Liver (tissue), 10 donors: ENCODE results near the gene GCLM. TPM values are rescaled to one million over a fixed set of nuclear protein-coding genes. Genes with fewer than 3 reads are reported as not detected.

Experiments
- DNase-seq: peaks from one replicate; pipeline ENCODE4 v3.0.0-alpha.2; 2017; ENCODE audit warnings: low spot score
- H3K27ac ChIP-seq, 2 donors: one replicate each; pipeline ENCODE4 v1.7.0; 2013; ENCODE audit warnings: inconsistent platforms in 2 of 2, low read length in 2 of 2, control low read depth in 1 of 2, low read depth in 1 of 2, mild to moderate bottlenecking in 1 of 2
- H3K27me3 ChIP-seq, 4 donors: one replicate each; pipeline versions ENCODE4 v1.6.1 to v1.7.0; 2013; ENCODE audit warnings: low read length in 3 of 4, inconsistent platforms in 1 of 4, mild to moderate bottlenecking in 1 of 4, moderate library complexity in 1 of 4; ENCODE audit not compliant: control insufficient read depth in 4 of 4, insufficient read depth in 4 of 4
- H3K36me3 ChIP-seq, 4 donors: one replicate each; pipeline versions ENCODE4 v1.6.1 to v1.7.0; 2013; ENCODE audit warnings: low read length in 3 of 4, mild to moderate bottlenecking in 3 of 4, low read depth in 1 of 4, moderate library complexity in 1 of 4; ENCODE audit not compliant: control insufficient read depth in 4 of 4, insufficient read depth in 3 of 4
- H3K4me1 ChIP-seq, 4 donors: one replicate each; pipeline versions ENCODE4 v1.6.1 to v1.7.0; 2013; ENCODE audit warnings: low read length in 3 of 4, mild to moderate bottlenecking in 3 of 4, moderate library complexity in 1 of 4; ENCODE audit not compliant: control insufficient read depth in 4 of 4, insufficient read depth in 4 of 4
- H3K4me3 ChIP-seq, 3 donors: one replicate each; pipeline versions ENCODE4 v1.6.1 to v1.7.0; 2013; ENCODE audit warnings: low read length in 3 of 3, control low read depth in 1 of 3, low read depth in 1 of 3, mild to moderate bottlenecking in 1 of 3
- H3K9ac ChIP-seq, 2 donors: one replicate each; pipeline ENCODE4 v1.7.0; 2013; ENCODE audit warnings: low read length in 2 of 2, mild to moderate bottlenecking in 2 of 2, moderate library complexity in 2 of 2, control low read depth in 1 of 2, low read depth in 1 of 2
- H3K9me3 ChIP-seq, 4 donors: one replicate each; pipeline versions ENCODE4 v1.6.1 to v1.7.0; 2013; ENCODE audit warnings: low read length in 3 of 4; ENCODE audit not compliant: control insufficient read depth in 4 of 4
- EGR1 ChIP-seq, 2 donors: IDR thresholded peaks; 2 replicates each; pipeline ENCODE4 v1.6.1; 2016 to 2018; ENCODE audit warnings: antibody characterized with exemption in 2 of 2, low read depth in 2 of 2
- FOXA1 ChIP-seq: IDR thresholded peaks from 2 replicates; pipeline ENCODE4 v1.6.1; 2016; ENCODE audit warnings: antibody characterized with exemption
- FOXA2 ChIP-seq: IDR thresholded peaks from 2 replicates; pipeline ENCODE4 v1.6.1; 2016; ENCODE audit warnings: antibody characterized with exemption
- GABPA ChIP-seq, 2 donors: IDR thresholded peaks in 1 of 2; conservative IDR thresholded peaks in 1 of 2; 2 replicates each; pipeline ENCODE4 v1.6.1; 2016; ENCODE audit warnings: antibody characterized with exemption in 2 of 2, mild to moderate bottlenecking in 1 of 2, moderate library complexity in 1 of 2
- HNF4A ChIP-seq, 2 donors: conservative IDR thresholded peaks; 2 replicates each; pipeline ENCODE4 v1.6.1; 2016; ENCODE audit warnings: antibody characterized with exemption in 2 of 2, mild to moderate bottlenecking in 2 of 2
- HNF4G ChIP-seq: IDR thresholded peaks from 2 replicates; pipeline ENCODE4 v1.6.1; 2016; ENCODE audit warnings: antibody characterized with exemption
- JUND ChIP-seq, 2 donors: IDR thresholded peaks; 2 replicates each; pipeline ENCODE4 v1.6.1; 2016; ENCODE audit warnings: antibody characterized with exemption in 2 of 2
- NR2F2 ChIP-seq: IDR thresholded peaks from 2 replicates; pipeline ENCODE4 v1.6.1; 2016; ENCODE audit warnings: antibody characterized with exemption
- RXRA ChIP-seq, 2 donors: IDR thresholded peaks; 2 replicates each; pipeline ENCODE4 v1.6.1; 2017 to 2018; ENCODE audit warnings: antibody characterized with exemption in 2 of 2, mild to moderate bottlenecking in 1 of 2
- SP1 ChIP-seq: IDR thresholded peaks from 2 replicates; pipeline ENCODE4 v1.6.1; 2018; ENCODE audit warnings: antibody characterized with exemption, mild to moderate bottlenecking
- TAF1 ChIP-seq: conservative IDR thresholded peaks from 2 replicates; pipeline ENCODE4 v1.6.1; 2016; ENCODE audit warnings: antibody characterized with exemption, mild to moderate bottlenecking
- WGBS: extraction: QIAGEN DNeasy Blood & Tissue Kit; methylation state at CpG from one replicate; pipeline ENCODE4 v1.1.7; 2013; 5-methylcytosine and 5-hydroxymethylcytosine counted together
- polyA plus RNA-seq, 2 donors: library from polyadenylated mRNA; stranded (reverse) in 1 of 2; unstranded in 1 of 2; fragments of 200-250 nt in 1 of 2; fragments of >200 nt in 1 of 2; fragmentation: Nextera tagmentation in 1 of 2; extraction: Ambion mirVana in 1 of 2; gene quantifications; one replicate each; pipeline versions ENCODE4 v1.2.1 to v1.2.3, GENCODE V29; 2013 to 2015
- small RNA-seq: library from RNA; depleted of rRNA; stranded (forward); fragments of <200 nt; gene quantifications from one replicate; pipeline ENCODE3, GENCODE V24; 2014
- total RNA-seq, 2 donors: library from RNA; depleted of rRNA; stranded (reverse); fragments of >200 nt; gene quantifications; one replicate each; pipeline ENCODE4 v1.2.3, GENCODE V29; 2014
- TF ChIP-seq, protein P1 (sequence below): fragments of 150-350 bp; IDR thresholded peaks from 2 replicates; pipeline ENCODE4 v1.5.1; 2017; ENCODE audit warnings: improper control_type of control experiment, low read depth, low read length; ENCODE audit not compliant: missing input control
- TF ChIP-seq, protein P2 (sequence below): IDR thresholded peaks from 2 replicates; pipeline ENCODE4 v1.6.1; 2016; ENCODE audit warnings: antibody characterized with exemption
- TF ChIP-seq, protein P3 (sequence below): IDR thresholded peaks from 2 replicates; pipeline ENCODE4 v1.6.1; 2016; ENCODE audit warnings: antibody characterized with exemption
- TF ChIP-seq, protein P4 (sequence below): IDR thresholded peaks from 2 replicates; pipeline ENCODE4 v1.6.1; 2016; ENCODE audit warnings: antibody characterized with exemption
- donor health status: healthy.
- donor health status: healthy.
- donor health status: healthy.
- donor health status: healthy.
- donor health status: healthy.

Gene GCLM
- total and polyA plus RNA-seq, 4 donors, result 8.9 to 49.1 (median 16.7) TPM

DNA sequence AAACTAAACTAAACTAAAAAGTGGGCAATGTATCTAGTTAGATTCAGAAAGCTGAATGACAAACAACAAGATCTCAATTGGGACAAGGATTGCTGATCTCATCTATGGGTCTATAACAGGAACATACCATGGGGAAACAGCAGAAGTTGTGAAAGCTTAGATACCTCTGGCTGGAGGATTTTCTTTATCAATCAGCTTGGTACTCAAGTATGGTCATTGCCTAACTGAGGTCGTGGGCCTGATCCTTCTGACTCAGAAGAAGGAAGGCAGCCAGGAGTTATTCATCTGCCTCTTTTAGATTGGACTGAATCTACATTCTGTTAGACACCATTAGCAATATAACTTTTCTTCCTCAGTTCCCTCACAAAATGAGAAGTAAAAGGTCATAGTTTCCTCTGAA is 69.9 kb downstream of the GCLM start:
- TF ChIP-seq, protein P1, sequence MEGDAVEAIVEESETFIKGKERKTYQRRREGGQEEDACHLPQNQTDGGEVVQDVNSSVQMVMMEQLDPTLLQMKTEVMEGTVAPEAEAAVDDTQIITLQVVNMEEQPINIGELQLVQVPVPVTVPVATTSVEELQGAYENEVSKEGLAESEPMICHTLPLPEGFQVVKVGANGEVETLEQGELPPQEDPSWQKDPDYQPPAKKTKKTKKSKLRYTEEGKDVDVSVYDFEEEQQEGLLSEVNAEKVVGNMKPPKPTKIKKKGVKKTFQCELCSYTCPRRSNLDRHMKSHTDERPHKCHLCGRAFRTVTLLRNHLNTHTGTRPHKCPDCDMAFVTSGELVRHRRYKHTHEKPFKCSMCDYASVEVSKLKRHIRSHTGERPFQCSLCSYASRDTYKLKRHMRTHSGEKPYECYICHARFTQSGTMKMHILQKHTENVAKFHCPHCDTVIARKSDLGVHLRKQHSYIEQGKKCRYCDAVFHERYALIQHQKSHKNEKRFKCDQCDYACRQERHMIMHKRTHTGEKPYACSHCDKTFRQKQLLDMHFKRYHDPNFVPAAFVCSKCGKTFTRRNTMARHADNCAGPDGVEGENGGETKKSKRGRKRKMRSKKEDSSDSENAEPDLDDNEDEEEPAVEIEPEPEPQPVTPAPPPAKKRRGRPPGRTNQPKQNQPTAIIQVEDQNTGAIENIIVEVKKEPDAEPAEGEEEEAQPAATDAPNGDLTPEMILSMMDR, result no peak
- H3K27ac ChIP-seq, result no peak overlapping the region
- H3K27me3 ChIP-seq, result no peaks in the 10 kb centered on the region
- peaks cover 0 to 2% (median 0%) of the 10 kb centered on the region in 4 donors for H3K4me1 ChIP-seq
- no peaks in the 10 kb centered on the region for H3K9me3 ChIP-seq
- H3K4me3 ChIP-seq, result no peak overlapping the region
- WGBS, result 49% methylated on average over 1 of the region's 1 CpG
- no peak for DNase-seq
- no peaks in the 10 kb centered on the region for H3K36me3 ChIP-seq
- no peak overlapping the region for H3K9ac ChIP-seq

DNA sequence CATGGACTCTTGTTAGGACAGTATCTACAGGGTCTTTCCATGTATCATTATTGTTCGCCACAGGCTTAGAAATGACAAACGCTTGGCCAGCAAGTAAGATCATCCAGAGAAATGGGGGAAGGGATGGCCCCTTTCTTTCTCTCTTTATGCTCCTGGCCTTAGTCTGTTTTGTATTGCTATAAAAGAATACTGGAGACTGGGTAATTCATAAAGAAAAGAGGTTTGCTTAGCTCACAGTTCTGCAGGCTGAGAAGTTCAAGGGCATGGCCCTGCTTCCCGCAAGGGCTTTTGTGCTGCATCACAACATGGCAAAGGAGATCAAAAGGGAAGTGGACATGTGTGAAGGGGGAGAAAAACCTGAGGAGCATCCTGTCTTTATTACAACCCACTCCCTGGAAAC is 71.3 kb downstream of the GCLM start:
- no peaks in the 10 kb centered on the region for H3K4me1 ChIP-seq

More for the DNA sequence above, 71.3 kb downstream of the GCLM start:
- no peak overlapping the region for H3K9ac ChIP-seq
- H3K9me3 ChIP-seq, result no peaks in the 10 kb centered on the region
- DNase-seq, result no peak
- WGBS, result 96% methylated on average over 3 of the region's 3 CpGs
- H3K27ac ChIP-seq, result no peak overlapping the region
- H3K27me3 ChIP-seq, result no peaks in the 10 kb centered on the region
- TF ChIP-seq NR2F2 (no peak), FOXA2 (no peak), JUND (IDR thresholded peaks at IDR 0.05) (no peak), TAF1 (no peak), FOXA1 (no peak), RXRA (IDR thresholded peaks at IDR 0.05) (no peak), SP1 (no peak), HNF4G (no peak), HNF4A (conservative IDR thresholded peaks at IDR 0.05) (no peak), EGR1 (IDR thresholded peaks at IDR 0.05; ENCODE audit: low read depth in 2 of 2) (no peak), GABPA (IDR thresholded peaks at IDR 0.05 in 1 of 2, conservative IDR thresholded peaks at IDR 0.05 in 1 of 2) (no peak)
- TF ChIP-seq, protein P2, sequence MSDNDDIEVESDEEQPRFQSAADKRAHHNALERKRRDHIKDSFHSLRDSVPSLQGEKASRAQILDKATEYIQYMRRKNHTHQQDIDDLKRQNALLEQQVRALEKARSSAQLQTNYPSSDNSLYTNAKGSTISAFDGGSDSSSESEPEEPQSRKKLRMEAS, result no peak
- TF ChIP-seq, protein P3, sequence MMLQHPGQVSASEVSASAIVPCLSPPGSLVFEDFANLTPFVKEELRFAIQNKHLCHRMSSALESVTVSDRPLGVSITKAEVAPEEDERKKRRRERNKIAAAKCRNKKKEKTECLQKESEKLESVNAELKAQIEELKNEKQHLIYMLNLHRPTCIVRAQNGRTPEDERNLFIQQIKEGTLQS, result no peak
- TF ChIP-seq, protein P4, sequence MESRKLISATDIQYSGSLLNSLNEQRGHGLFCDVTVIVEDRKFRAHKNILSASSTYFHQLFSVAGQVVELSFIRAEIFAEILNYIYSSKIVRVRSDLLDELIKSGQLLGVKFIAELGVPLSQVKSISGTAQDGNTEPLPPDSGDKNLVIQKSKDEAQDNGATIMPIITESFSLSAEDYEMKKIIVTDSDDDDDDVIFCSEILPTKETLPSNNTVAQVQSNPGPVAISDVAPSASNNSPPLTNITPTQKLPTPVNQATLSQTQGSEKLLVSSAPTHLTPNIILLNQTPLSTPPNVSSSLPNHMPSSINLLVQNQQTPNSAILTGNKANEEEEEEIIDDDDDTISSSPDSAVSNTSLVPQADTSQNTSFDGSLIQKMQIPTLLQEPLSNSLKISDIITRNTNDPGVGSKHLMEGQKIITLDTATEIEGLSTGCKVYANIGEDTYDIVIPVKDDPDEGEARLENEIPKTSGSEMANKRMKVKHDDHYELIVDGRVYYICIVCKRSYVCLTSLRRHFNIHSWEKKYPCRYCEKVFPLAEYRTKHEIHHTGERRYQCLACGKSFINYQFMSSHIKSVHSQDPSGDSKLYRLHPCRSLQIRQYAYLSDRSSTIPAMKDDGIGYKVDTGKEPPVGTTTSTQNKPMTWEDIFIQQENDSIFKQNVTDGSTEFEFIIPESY, result no peak
- no peaks in the 10 kb centered on the region for H3K36me3 ChIP-seq
- no peak overlapping the region for H3K4me3 ChIP-seq

Small RNAs within 50 kb of the gene (small RNA-seq; reads per million reads assigned to genes)
- gene AL117351.2 (not detected), gene MIR760 (not detected)

Other genes with a start within 250 kb of the GCLM start
- 1 to 10 TPM; 2.8 to 8.0 TPM for gene BCAR3, start 227.6 kb downstream of the GCLM start, total RNA-seq
- 10 to 100 TPM in 1 of 2 donors, 1 to 10 TPM in 1; 7.4 to 10.3 TPM for gene BCAR3, start 227.6 kb downstream of the GCLM start, polyA plus RNA-seq
- 10 to 100 TPM; 12.8 to 14.0 TPM for gene DNTTIP2, start 30.2 kb downstream of the GCLM start, total RNA-seq
- gene DNTTIP2, start 30.2 kb downstream of the GCLM start, polyA plus RNA-seq, result 10 to 100 TPM; 10.9 to 19.7 TPM
- gene ABCA4, start 211.7 kb upstream of the GCLM start, total RNA-seq, result 1 to 10 TPM in 1 of 2 donors, under 1 TPM in 1; 0.19 to 1.5 TPM
- under 1 TPM; 0.32 to 0.43 TPM for gene ABCA4, start 211.7 kb upstream of the GCLM start, polyA plus RNA-seq